ENCODE data around the gene CCBE1. TPM values are rescaled to one million over a fixed set of nuclear protein-coding genes. Genes with fewer than 3 reads are reported as not detected.
A peak's percentile ranks its signal among the peaks of the same experiment; 100 is the strongest.

Gene CCBE1
- total and polyA plus RNA-seq, 4 donors: 3.4 to 59.0 (median 21.9) TPM

GRCh38 chr18:59512025-59512755 lies 185.0 kb downstream of the CCBE1 start:
- DNase-seq (no peak), ATAC-seq (ENCODE audit: insufficient read depth, low FRiP score) (no peak)

DNA sequence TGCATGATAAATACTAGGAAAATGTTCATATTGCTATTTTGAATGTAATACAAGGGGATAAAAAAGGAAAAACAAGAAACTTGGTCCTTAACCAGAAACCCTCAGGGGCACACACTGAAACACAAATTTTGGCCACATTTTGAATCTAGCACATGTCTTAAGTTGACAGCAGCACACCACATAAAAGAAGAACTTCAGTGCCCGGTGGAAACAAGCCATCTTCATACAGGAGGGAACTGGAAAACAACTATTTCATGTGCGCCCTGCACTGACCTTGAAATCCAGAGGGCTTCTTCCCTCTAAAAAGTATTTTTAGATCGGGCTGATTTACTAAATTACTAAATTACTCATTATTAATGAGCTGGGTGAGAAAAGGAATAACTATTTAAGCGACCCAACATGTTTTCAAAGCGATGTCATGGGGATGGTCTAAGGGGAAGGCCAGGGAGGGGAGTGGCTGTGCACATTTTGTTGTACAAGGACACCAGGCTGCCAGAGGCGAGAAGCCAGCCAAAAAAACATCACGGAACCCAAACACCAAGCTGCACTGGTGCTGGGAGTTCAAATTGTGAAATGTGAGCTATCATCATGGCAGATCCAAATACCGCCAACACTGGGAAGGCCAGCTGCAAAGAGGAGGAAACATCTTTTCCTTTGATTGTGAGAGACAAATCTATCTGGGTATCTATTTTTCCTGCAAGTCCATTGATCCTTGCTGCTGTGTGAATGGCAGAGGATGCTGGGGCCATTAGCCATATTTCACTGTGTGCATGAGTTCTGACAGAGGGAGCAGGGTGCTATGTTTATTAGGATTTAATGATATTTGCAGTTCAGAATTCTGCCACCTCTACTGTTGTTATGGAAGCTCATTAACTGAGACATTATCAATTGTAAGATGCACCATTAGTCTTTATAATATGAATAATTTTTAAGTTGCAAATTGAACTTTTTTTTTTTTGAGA lies 187.5 kb downstream of the CCBE1 start:
- Histone ChIP-seq H3K4me1 (ENCODE audit: control insufficient read depth in 5 of 5, insufficient read depth in 5 of 5, low read length in 5 of 5) (peaks cover 2 to 85% (median 16%) of the 10 kb centered on the region in 5 donors), H3K4me3 (no peak overlapping the region), H3K9ac (ENCODE audit: insufficient read depth in 1 of 2, low read length in 2 of 2) (no peak overlapping the region), H3K36me3 (ENCODE audit: control insufficient read depth in 4 of 4, insufficient read depth in 4 of 4, low read length in 4 of 4) (no peaks in the 10 kb centered on the region), H3K9me3 (ENCODE audit: control insufficient read depth in 4 of 4, insufficient read depth in 3 of 4, low read length in 3 of 4) (no peaks in the 10 kb centered on the region), H3K27me3 (ENCODE audit: control insufficient read depth in 3 of 3, insufficient read depth in 3 of 3, low read length in 2 of 3) (no peaks in the 10 kb centered on the region), H3K27ac (ENCODE audit: low read depth in 1 of 2, low read length in 1 of 2) (no peak overlapping the region)
- ATAC-seq (ENCODE audit: insufficient read depth, low FRiP score) (no peak), DNase-seq (peak; percentile 77 to 84 (median 81))
- WGBS, 2 donors: 66 to 72% methylated on average over 8 of the region's 8 CpGs
- TF ChIP-seq, protein P1, sequence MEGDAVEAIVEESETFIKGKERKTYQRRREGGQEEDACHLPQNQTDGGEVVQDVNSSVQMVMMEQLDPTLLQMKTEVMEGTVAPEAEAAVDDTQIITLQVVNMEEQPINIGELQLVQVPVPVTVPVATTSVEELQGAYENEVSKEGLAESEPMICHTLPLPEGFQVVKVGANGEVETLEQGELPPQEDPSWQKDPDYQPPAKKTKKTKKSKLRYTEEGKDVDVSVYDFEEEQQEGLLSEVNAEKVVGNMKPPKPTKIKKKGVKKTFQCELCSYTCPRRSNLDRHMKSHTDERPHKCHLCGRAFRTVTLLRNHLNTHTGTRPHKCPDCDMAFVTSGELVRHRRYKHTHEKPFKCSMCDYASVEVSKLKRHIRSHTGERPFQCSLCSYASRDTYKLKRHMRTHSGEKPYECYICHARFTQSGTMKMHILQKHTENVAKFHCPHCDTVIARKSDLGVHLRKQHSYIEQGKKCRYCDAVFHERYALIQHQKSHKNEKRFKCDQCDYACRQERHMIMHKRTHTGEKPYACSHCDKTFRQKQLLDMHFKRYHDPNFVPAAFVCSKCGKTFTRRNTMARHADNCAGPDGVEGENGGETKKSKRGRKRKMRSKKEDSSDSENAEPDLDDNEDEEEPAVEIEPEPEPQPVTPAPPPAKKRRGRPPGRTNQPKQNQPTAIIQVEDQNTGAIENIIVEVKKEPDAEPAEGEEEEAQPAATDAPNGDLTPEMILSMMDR (IDR thresholded peaks at IDR 0.05; ENCODE audit: control extremely low read depth, extremely low read depth): no peak

More at GRCh38 chr18:59512025-59512755, 185.0 kb downstream of the CCBE1 start:
- TF ChIP-seq, protein P1 (IDR thresholded peaks at IDR 0.05; ENCODE audit: control extremely low read depth, extremely low read depth): no peak
- WGBS, 2 donors: 57 to 70% methylated on average over 7 of the region's 7 CpGs
- H3K9ac ChIP-seq (ENCODE audit: insufficient read depth in 1 of 2, low read length in 2 of 2): peak overlapping the region in 1 of 2 donors; percentile 9
- H3K9me3 ChIP-seq (ENCODE audit: control insufficient read depth in 4 of 4, insufficient read depth in 3 of 4, low read length in 3 of 4): no peaks in the 10 kb centered on the region
- H3K4me1 ChIP-seq (ENCODE audit: control insufficient read depth in 5 of 5, insufficient read depth in 5 of 5, low read length in 5 of 5): peaks cover 7 to 83% (median 21%) of the 10 kb centered on the region in 5 donors
- H3K27ac ChIP-seq (ENCODE audit: low read depth in 1 of 2, low read length in 1 of 2): no peak overlapping the region
- no peaks in the 10 kb centered on the region for H3K27me3 ChIP-seq (ENCODE audit: control insufficient read depth in 3 of 3, insufficient read depth in 3 of 3, low read length in 2 of 3)
- H3K36me3 ChIP-seq (ENCODE audit: control insufficient read depth in 4 of 4, insufficient read depth in 4 of 4, low read length in 4 of 4): no peaks in the 10 kb centered on the region
- no peak overlapping the region for H3K4me3 ChIP-seq

- TF ChIP-seq, protein P1 (IDR thresholded peaks at IDR 0.05; ENCODE audit: control extremely low read depth, extremely low read depth): no peak
- ATAC-seq (ENCODE audit: insufficient read depth, low FRiP score): no peak
- peak in 2 of 3 donors; percentile 83 to 89 for DNase-seq
- Histone ChIP-seq H3K27me3 (ENCODE audit: control insufficient read depth in 3 of 3, insufficient read depth in 3 of 3, low read length in 2 of 3) (no peaks in the 10 kb centered on the region), H3K4me3 (no peak overlapping the region), H3K4me1 (ENCODE audit: control insufficient read depth in 5 of 5, insufficient read depth in 5 of 5, low read length in 5 of 5) (peaks cover 2 to 86% (median 30%) of the 10 kb centered on the region in 5 donors), H3K9me3 (ENCODE audit: control insufficient read depth in 4 of 4, insufficient read depth in 3 of 4, low read length in 3 of 4) (peaks cover 0 to 3% (median 0%) of the 10 kb centered on the region in 4 donors), H3K36me3 (ENCODE audit: control insufficient read depth in 4 of 4, insufficient read depth in 4 of 4, low read length in 4 of 4) (no peaks in the 10 kb centered on the region), H3K27ac (ENCODE audit: low read depth in 1 of 2, low read length in 1 of 2) (no peak overlapping the region), H3K9ac (ENCODE audit: insufficient read depth in 1 of 2, low read length in 2 of 2) (no peak overlapping the region)
Observed at GRCh38 chr18:59505356-59505755, 191.9 kb downstream of the CCBE1 start.
